WTC11 (cell line): ENCODE measurements around the gene WDR33. TPM values are rescaled to one million over a fixed set of nuclear protein-coding genes. Genes with fewer than 3 reads are reported as not detected.

ENCODE experiments used
- ATAC-seq: fragments of 200-7000 bp; cut with Tn5 transposase; 2 replicates; pipeline ENCODE4 v1.10.0; 2021; ENCODE audit warnings: mild to moderate bottlenecking, moderate library complexity
- CTCF ChIA-PET: fragments of 300-600 bp; sonication (Branson Sonifier 250); formaldehyde crosslinking; loops from one replicate; lab custom pipeline; 2021; ENCODE audit warnings: antibody characterized with exemption; lab: Charles Lee
- POLR2A ChIA-PET: fragments of 350-600 bp; sonication (Branson Sonifier 250); formaldehyde crosslinking; loops from one replicate; lab custom pipeline; 2021; ENCODE audit warnings: antibody characterized with exemption; lab: Charles Lee
- DNase-seq: peaks from one replicate; pipeline ENCODE4 v3.0.0; 2021; ENCODE audit warnings: low spot score
- H3K27ac Mint-ChIP-seq: 2 replicates; pipeline ENCODE4 v1.8.0; 2021; ENCODE audit warnings: mixed read lengths
- H3K27me3 Mint-ChIP-seq: 2 replicates; pipeline ENCODE4 v1.8.0; 2021; ENCODE audit warnings: low read depth, mild to moderate bottlenecking, moderate library complexity, mixed read lengths
- H3K36me3 Mint-ChIP-seq: 2 replicates; pipeline ENCODE4 v1.8.0; 2021; ENCODE audit warnings: mixed read lengths
- H3K4me1 Mint-ChIP-seq: 2 replicates; pipeline ENCODE4 v1.8.0; 2022; ENCODE audit warnings: mixed read lengths
- H3K4me3 Mint-ChIP-seq: 2 replicates; pipeline ENCODE4 v1.8.0; 2021; ENCODE audit warnings: mild to moderate bottlenecking, moderate library complexity, mixed read lengths
- H3K9me3 Mint-ChIP-seq: 2 replicates; pipeline ENCODE4 v1.8.0; 2021; ENCODE audit warnings: mixed read lengths
- ATF1 ChIP-seq: sonication (generic); formaldehyde crosslinking; IDR thresholded peaks from 2 replicates; pipeline ENCODE4 v1.8.1; 2023; ENCODE audit warnings: mild to moderate bottlenecking, moderate library complexity, missing genetic modification reagents
- ATF3 ChIP-seq: sonication (generic); formaldehyde crosslinking; conservative IDR thresholded peaks from 2 replicates; pipeline ENCODE4 v1.8.1; 2022; ENCODE audit warnings: mild to moderate bottlenecking, missing genetic modification reagents
- CDX4 ChIP-seq: fragments of 250-450 bp; sonication (Bioruptor Pico); IDR thresholded peaks from 2 replicates; pipeline ENCODE4 v1.9.0; 2021; ENCODE audit warnings: moderate library complexity, mild to moderate bottlenecking, inconsistent platforms, borderline replicate concordance
- CREB1 ChIP-seq: sonication (generic); formaldehyde crosslinking; IDR thresholded peaks from 2 replicates; pipeline ENCODE4 v1.8.0; 2023; ENCODE audit warnings: mild to moderate bottlenecking, missing genetic modification reagents
- CTCF ChIP-seq: fragments of 200-600 bp; IDR thresholded peaks from 2 replicates; pipeline ENCODE4 v1.8.0; 2022; ENCODE audit warnings: antibody characterized with exemption
- ELF4 ChIP-seq: sonication (generic); formaldehyde crosslinking; IDR thresholded peaks from 2 replicates; pipeline ENCODE4 v1.8.1; 2022; ENCODE audit warnings: low read depth, mild to moderate bottlenecking, moderate library complexity, missing genetic modification reagents
- FOXJ3 ChIP-seq: sonication (generic); formaldehyde crosslinking; IDR thresholded peaks from 2 replicates; pipeline ENCODE4 v1.9.0; 2021; ENCODE audit warnings: missing genetic modification reagents, mild to moderate bottlenecking, borderline replicate concordance
- GRHL2 ChIP-seq: fragments of 250-450 bp; sonication (Bioruptor Pico); IDR thresholded peaks from 2 replicates; pipeline ENCODE4 v1.8.0; 2022; ENCODE audit warnings: mild to moderate bottlenecking, moderate library complexity; ENCODE audit not compliant: insufficient replicate concordance, severe bottlenecking
- HMGA2 ChIP-seq: fragments of 250-450 bp; sonication (Bioruptor Pico); IDR thresholded peaks from 2 replicates; pipeline ENCODE4 v1.4.0; 2021; ENCODE audit warnings: mild to moderate bottlenecking, moderate library complexity
- HMGXB4 ChIP-seq: sonication (generic); formaldehyde crosslinking; IDR thresholded peaks from 2 replicates; pipeline ENCODE4 v1.8.1; 2023; ENCODE audit warnings: mild to moderate bottlenecking, moderate library complexity, missing genetic modification reagents
- IRF2 ChIP-seq: sonication (generic); formaldehyde crosslinking; IDR thresholded peaks from 2 replicates; pipeline ENCODE4 v1.8.0; 2022; ENCODE audit warnings: low read depth, missing genetic modification reagents, borderline replicate concordance
- JAZF1 ChIP-seq: fragments of 250-450 bp; sonication (Bioruptor Pico); IDR thresholded peaks from 2 replicates; pipeline ENCODE4 v1.9.0; 2021; ENCODE audit warnings: moderate library complexity, mild to moderate bottlenecking, inconsistent platforms
- KAT7 ChIP-seq: sonication (generic); formaldehyde crosslinking; IDR thresholded peaks from 2 replicates; pipeline ENCODE4 v1.8.1; 2023; ENCODE audit warnings: missing genetic modification reagents, mild to moderate bottlenecking, borderline replicate concordance
- MAX ChIP-seq: sonication (generic); formaldehyde crosslinking; IDR thresholded peaks from 2 replicates; pipeline ENCODE4 v1.8.0; 2022; ENCODE audit warnings: mild to moderate bottlenecking, missing genetic modification reagents
- MXD4 ChIP-seq: fragments of 250-450 bp; sonication (Bioruptor Pico); IDR thresholded peaks from 2 replicates; pipeline ENCODE4 v1.8.0; 2021; ENCODE audit warnings: mild to moderate bottlenecking, moderate library complexity, borderline replicate concordance
- NFE2L1 ChIP-seq: sonication (generic); formaldehyde crosslinking; IDR thresholded peaks from 2 replicates; pipeline ENCODE4 v1.8.1; 2023; ENCODE audit warnings: missing genetic modification reagents
- NFYB ChIP-seq: sonication (generic); formaldehyde crosslinking; conservative IDR thresholded peaks from 2 replicates; pipeline ENCODE4 v1.8.0; 2022; ENCODE audit warnings: low read depth, missing genetic modification reagents
- NR3C1 ChIP-seq: sonication (generic); formaldehyde crosslinking; conservative IDR thresholded peaks from 2 replicates; pipeline ENCODE4 v1.8.1; 2023; ENCODE audit warnings: low read depth, mild to moderate bottlenecking, missing genetic modification reagents
- PRDM15 ChIP-seq: sonication (generic); formaldehyde crosslinking; IDR thresholded peaks from 2 replicates; pipeline ENCODE4 v1.8.0; 2022; ENCODE audit warnings: missing genetic modification reagents
- SOX15 ChIP-seq: fragments of 250-450 bp; sonication (Bioruptor Pico); IDR thresholded peaks from 2 replicates; pipeline ENCODE4 v1.9.0; 2021; ENCODE audit warnings: mild to moderate bottlenecking
- STAT6 ChIP-seq: sonication (generic); formaldehyde crosslinking; conservative IDR thresholded peaks from 2 replicates; pipeline ENCODE4 v1.8.1; 2023; ENCODE audit warnings: mild to moderate bottlenecking, low read depth, missing genetic modification reagents, moderate library complexity
- TP53 ChIP-seq: sonication (generic); formaldehyde crosslinking; IDR thresholded peaks from 2 replicates; pipeline ENCODE4 v1.8.1; 2023; ENCODE audit warnings: mild to moderate bottlenecking, missing genetic modification reagents
- ZBTB43 ChIP-seq: sonication (generic); formaldehyde crosslinking; IDR thresholded peaks from 2 replicates; pipeline ENCODE4 v1.8.1; 2023; ENCODE audit warnings: mild to moderate bottlenecking, missing genetic modification reagents
- total RNA-seq: library from RNA; stranded (reverse); gene quantifications from 3 replicates; pipeline ENCODE4 v1.2.3, GENCODE V29; 2021

WDR33 gene
- total RNA-seq, 1 experiment from 2014 or later = 67.1 TPM

GRCh38 chr2:127783101-127783500, 27.9 kb downstream of the WDR33 start (continued):
- no peak for TF ChIP-seq ZBTB43 (CRISPR knock-in tag)
- TF ChIP-seq CREB1 (CRISPR knock-in tag) = no peak
- no peak for TF ChIP-seq FOXJ3
- no peak for TF ChIP-seq TP53 (CRISPR knock-in tag)
- TF ChIP-seq STAT6 (CRISPR knock-in tag) = no peak
- TF ChIP-seq GRHL2 (CRISPR knock-in tag) = no peak

GRCh38 chr2:127778850-127779249, 32.1 kb downstream of the WDR33 start:
- CTCF ChIA-PET = no interaction called here
- peaks cover 26% of the 10 kb centered on the region for H3K4me1 Mint-ChIP-seq
- H3K27me3 Mint-ChIP-seq = no peaks in the 10 kb centered on the region
- no peak overlapping the region for H3K4me3 Mint-ChIP-seq
- POLR2A ChIA-PET = no interaction called here
- H3K9me3 Mint-ChIP-seq = peaks cover 9% of the 10 kb centered on the region
- DNase-seq = no peak
- H3K36me3 Mint-ChIP-seq = peaks cover 14% of the 10 kb centered on the region
- TF ChIP-seq CDX4 (CRISPR knock-in tag) = no peak
- no peak for TF ChIP-seq ATF3 (CRISPR knock-in tag)
- no peak for TF ChIP-seq NFYB
- TF ChIP-seq NFE2L1 (CRISPR knock-in tag) = no peak
- TF ChIP-seq MAX = no peak
- no peak for TF ChIP-seq ZBTB43 (CRISPR knock-in tag)
- no peak for TF ChIP-seq MXD4
- no peak for TF ChIP-seq ATF1
- TF ChIP-seq CREB1 (CRISPR knock-in tag) = no peak
- TF ChIP-seq FOXJ3 = no peak
- TF ChIP-seq NR3C1 (CRISPR knock-in tag) = no peak
- TF ChIP-seq PRDM15 = no peak
- TF ChIP-seq HMGA2 (CRISPR knock-in tag) = no peak
- TF ChIP-seq JAZF1 (CRISPR knock-in tag) = no peak
- TF ChIP-seq SOX15 (CRISPR knock-in tag) = no peak
- TF ChIP-seq HMGXB4 (CRISPR knock-in tag) = no peak
- no peak for TF ChIP-seq CTCF
- TF ChIP-seq ELF4 (CRISPR knock-in tag) = no peak
- TF ChIP-seq IRF2 (CRISPR knock-in tag) = no peak
- TF ChIP-seq KAT7 (CRISPR knock-in tag) = no peak
- peak overlapping the region; percentile 57; the same call in 1 of the 2 replicates for H3K27ac Mint-ChIP-seq
- ATAC-seq = no peak
